H1 (cell line): ENCODE data around the gene EMD. TPM values are rescaled to one million over a fixed set of nuclear protein-coding genes. Genes with fewer than 3 reads are reported as not detected.

Source experiments
- CTCF ChIA-PET: fragments of 300-600 bp; sonication (Branson Sonifier 250); formaldehyde crosslinking; loops from one replicate; lab custom pipeline; 2021; ENCODE audit not compliant: partially characterized antibody; lab: Charles Lee
- POLR2A ChIA-PET: fragments of 300-600 bp; sonication (Branson Sonifier 250); formaldehyde crosslinking; loops from one replicate; lab custom pipeline; 2021; ENCODE audit warnings: inconsistent platforms; ENCODE audit not compliant: partially characterized antibody; lab: Charles Lee
- DNase-seq, 2 experiments: peaks; one replicate each; pipeline versions ENCODE4 v3.0.0 to v3.0.0-alpha.2; 2010 to 2022; ENCODE audit warnings: low spot score in 2 of 2, low read depth in 1 of 2, mixed read lengths in 1 of 2
- FAIRE-seq: peaks from 2 replicates; lab custom pipeline; 2011; peaks lifted over from hg19 to GRCh38; lab: Jason Lieb, UNC
- H2AFZ ChIP-seq: 2 replicates; pipeline ENCODE4 v1.8.1; 2012; ENCODE audit warnings: low read length, inconsistent platforms
- H2AK5ac ChIP-seq: 2 replicates; pipeline ENCODE4 v1.6.1; 2013; ENCODE audit warnings: low read depth, low read length
- H2BK120ac ChIP-seq: replicated peaks from 2 replicates; pipeline ENCODE3; 2013; ENCODE audit warnings: low read depth, low read length, inconsistent platforms
- H2BK12ac ChIP-seq: 2 replicates; pipeline ENCODE4 v1.6.1; 2013; ENCODE audit warnings: low read depth, low read length
- H2BK15ac ChIP-seq: 2 replicates; pipeline ENCODE4 v1.6.1; 2013; ENCODE audit warnings: low read length
- H2BK20ac ChIP-seq: 2 replicates; pipeline ENCODE4 v1.6.1; 2013; ENCODE audit warnings: low read length
- H2BK5ac ChIP-seq: 2 replicates; pipeline ENCODE4 v1.6.1; 2013; ENCODE audit warnings: low read depth, low read length
- H3K14ac ChIP-seq: 2 replicates; pipeline ENCODE4 v1.6.1; 2013; ENCODE audit warnings: inconsistent platforms; ENCODE audit not compliant: insufficient read length
- H3K18ac ChIP-seq: 2 replicates; pipeline ENCODE4 v1.6.1; 2013; ENCODE audit warnings: low read length; ENCODE audit errors: extremely low read depth
- H3K23ac ChIP-seq: 2 replicates; pipeline ENCODE4 v1.6.1; 2013; ENCODE audit warnings: inconsistent platforms; ENCODE audit not compliant: insufficient read length
- H3K23me2 ChIP-seq: 2 replicates; pipeline ENCODE4 v1.6.1; 2013; ENCODE audit warnings: low read depth, low read length
- H3K27ac ChIP-seq: 2 replicates; pipeline ENCODE4 v1.6.1; 2011; ENCODE audit warnings: low read depth, low read length, inconsistent platforms
- H3K27me3 ChIP-seq, 4 experiments: replicated peaks in 1 of 4; 1 replicate in 1 of 4; 2 replicates in 3 of 4; pipeline versions ENCODE4 v1.6.1 to v1.8.1; 2011 to 2013; ENCODE audit warnings: low read length in 3 of 4, mild to moderate bottlenecking in 3 of 4, inconsistent platforms in 2 of 4, mixed read lengths in 2 of 4, moderate library complexity in 1 of 4; ENCODE audit not compliant: control insufficient read depth in 3 of 4, insufficient read depth in 3 of 4; ENCODE audit errors: extremely low read depth in 1 of 4
- H3K36me3 ChIP-seq, 4 experiments: 2 replicates each; pipeline versions ENCODE4 v1.6.1 to v1.8.1; 2011 to 2013; ENCODE audit warnings: mild to moderate bottlenecking in 4 of 4, low read length in 3 of 4, moderate library complexity in 2 of 4, control low read depth in 1 of 4, inconsistent platforms in 1 of 4; ENCODE audit not compliant: insufficient read depth in 4 of 4, control insufficient read depth in 2 of 4
- H3K4ac ChIP-seq: replicated peaks from 2 replicates; pipeline ENCODE3; 2013; ENCODE audit warnings: low read length, low read depth, mixed read lengths, inconsistent platforms; ENCODE audit not compliant: insufficient read length
- H3K4me1 ChIP-seq, 4 experiments: replicated peaks in 1 of 4; 1 replicate in 1 of 4; 2 replicates in 3 of 4; pipeline versions ENCODE4 v1.6.1 to v1.8.1; 2011 to 2013; ENCODE audit warnings: low read length in 3 of 4, inconsistent platforms in 2 of 4, mixed read lengths in 1 of 4; ENCODE audit not compliant: insufficient read depth in 4 of 4, control insufficient read depth in 3 of 4
- H3K4me2 ChIP-seq, 2 experiments: 2 replicates each; pipeline versions ENCODE4 v1.6.1 to v1.8.1; 2011 to 2013; ENCODE audit warnings: low read depth in 2 of 2, low read length in 2 of 2, control low read depth in 1 of 2, inconsistent platforms in 1 of 2, mild to moderate bottlenecking in 1 of 2; ENCODE audit not compliant: insufficient read depth in 1 of 2
- H3K4me3 ChIP-seq, 4 experiments: fragments of 200-600, 300-600 bp in 1 of 4; sonication (generic), shearing (Covaris generic), sonication (Bioruptor Twin) in 1 of 4; 2 replicates each; pipeline versions ENCODE4 v1.5.1 to v1.8.1; 2011 to 2016; ENCODE audit warnings: low read length in 4 of 4, low read depth in 3 of 4, control low read depth in 2 of 4, inconsistent platforms in 2 of 4, mild to moderate bottlenecking in 2 of 4, mixed read lengths in 1 of 4, moderate library complexity in 1 of 4; ENCODE audit not compliant: insufficient read depth in 2 of 4; ENCODE audit errors: extremely low read depth in 1 of 4
- H3K56ac ChIP-seq: replicated peaks from 2 replicates; pipeline ENCODE3; 2013; ENCODE audit warnings: low read depth, mild to moderate bottlenecking, mixed read lengths, low read length, inconsistent platforms; ENCODE audit not compliant: insufficient read length
- H3K79me1 ChIP-seq: 2 replicates; pipeline ENCODE4 v1.6.1; 2013; ENCODE audit warnings: low read depth, low read length, control low read depth
- H3K79me2 ChIP-seq, 2 experiments: 2 replicates each; pipeline versions ENCODE4 v1.6.1 to v1.8.1; 2012 to 2013; ENCODE audit warnings: low read length in 2 of 2, mild to moderate bottlenecking in 2 of 2, inconsistent platforms in 1 of 2; ENCODE audit not compliant: insufficient read depth in 2 of 2, control insufficient read depth in 1 of 2
- H3K9ac ChIP-seq, 4 experiments: replicated peaks in 1 of 4; 1 replicate in 1 of 4; 2 replicates in 3 of 4; pipeline versions ENCODE4 v1.6.1 to v1.8.1; 2011 to 2013; ENCODE audit warnings: low read depth in 3 of 4, low read length in 3 of 4, control low read depth in 2 of 4, mild to moderate bottlenecking in 2 of 4, moderate library complexity in 2 of 4, inconsistent platforms in 1 of 4; ENCODE audit errors: extremely low read depth in 1 of 4
- H3K9me3 ChIP-seq, 2 experiments: 2 replicates each; pipeline versions ENCODE4 v1.6.1 to v1.8.1; 2012 to 2013; ENCODE audit warnings: mild to moderate bottlenecking in 2 of 2, moderate library complexity in 2 of 2, control low read depth in 1 of 2, inconsistent platforms in 1 of 2, low read depth in 1 of 2, low read length in 1 of 2, mixed read lengths in 1 of 2; ENCODE audit not compliant: insufficient read depth in 2 of 2
- H4K20me1 ChIP-seq, 2 experiments: replicated peaks in 1 of 2; 2 replicates each; pipeline versions ENCODE3 to v1.8.1; 2011 to 2013; ENCODE audit warnings: inconsistent platforms in 2 of 2, low read length in 2 of 2, mild to moderate bottlenecking in 1 of 2; ENCODE audit not compliant: insufficient read depth in 2 of 2, control insufficient read depth in 1 of 2
- H4K5ac ChIP-seq: 2 replicates; pipeline ENCODE4 v1.6.1; 2013; ENCODE audit warnings: low read length, low read depth, mixed read lengths, inconsistent platforms; ENCODE audit not compliant: insufficient read length
- H4K8ac ChIP-seq: 2 replicates; pipeline ENCODE4 v1.8.0; 2013; ENCODE audit warnings: mild to moderate bottlenecking, moderate library complexity, low read length, inconsistent platforms; ENCODE audit not compliant: insufficient read depth; ENCODE audit errors: extremely low read depth
- H4K91ac ChIP-seq: replicated peaks from 2 replicates; pipeline ENCODE3; 2013; ENCODE audit warnings: low read length, mixed read lengths, inconsistent platforms; ENCODE audit not compliant: insufficient read length
- BCL11A ChIP-seq, 2 experiments: IDR thresholded peaks; one replicate each; pipeline ENCODE4 v1.6.1; 2011; ENCODE audit warnings: low read depth in 2 of 2, low read length in 2 of 2, mild to moderate bottlenecking in 2 of 2
- CBX8 ChIP-seq: fragments of 300-800, 300-1000 bp; sonication (generic); IDR thresholded peaks from 2 replicates; pipeline ENCODE4 v1.7.1; 2016; ENCODE audit warnings: low read depth, low read length, borderline replicate concordance
- KDM5A ChIP-seq: fragments of 200-600 bp; IDR thresholded peaks from 2 replicates; pipeline ENCODE4 v1.7.1; 2012; ENCODE audit warnings: mild to moderate bottlenecking, low read length, inconsistent platforms, mixed read lengths
- SIX5 ChIP-seq: IDR thresholded peaks from 2 replicates; pipeline ENCODE4 v1.6.1; 2011; ENCODE audit warnings: mild to moderate bottlenecking, low read depth, low read length
- WGBS, 2 experiments: shearing (Covaris generic) in 1 of 2; methylation state at CpG; one replicate each; pipeline versions ENCODE4 v1.1.6 to v1.1.7; 2013 to 2015; ENCODE audit warnings: low lambda C conversion rate in 2 of 2, mixed read lengths in 2 of 2, inconsistent platforms in 1 of 2, low coverage in 1 of 2, missing lambda C conversion rate in 1 of 2; ENCODE audit not compliant: insufficient replicate concordance in 2 of 2, insufficient coverage in 1 of 2, insufficient read length in 1 of 2; ENCODE audit errors: extremely low coverage in 1 of 2, missing lambda C conversion rate in 1 of 2; 5-methylcytosine and 5-hydroxymethylcytosine counted together
- polyA plus RNA-seq, 7 experiments: library from polyadenylated mRNA; depleted of rRNA in 3 of 7; stranded (reverse) in 5 of 7; unstranded in 2 of 7; fragments of >200 nt in 5 of 7; fragments of 200-250 nt in 2 of 7; gene quantifications; 1 replicate in 5 of 7; 2 replicates in 1 of 7; 4 replicates in 1 of 7; pipeline versions ENCODE4 v1.2.1 to v1.2.3, GENCODE V29; 2011 to 2013; ENCODE audit warnings: missing spikeins in 2 of 7, mixed read lengths in 2 of 7
- total RNA-seq: library from RNA; stranded (reverse); fragmentation: NEBNext Ultra II Directional; extraction: Animal tissue kit (Norgen Biotek cat#: 25700); gene quantifications from 2 replicates; pipeline ENCODE4 v1.2.1, GENCODE V29; 2021

EMD gene
- total and polyA plus RNA-seq, 2 of the 8 experiments (the other 6 are each of a cell fraction or from before 2014, with no cell fraction given): 45.5 to 109 TPM

DNA sequence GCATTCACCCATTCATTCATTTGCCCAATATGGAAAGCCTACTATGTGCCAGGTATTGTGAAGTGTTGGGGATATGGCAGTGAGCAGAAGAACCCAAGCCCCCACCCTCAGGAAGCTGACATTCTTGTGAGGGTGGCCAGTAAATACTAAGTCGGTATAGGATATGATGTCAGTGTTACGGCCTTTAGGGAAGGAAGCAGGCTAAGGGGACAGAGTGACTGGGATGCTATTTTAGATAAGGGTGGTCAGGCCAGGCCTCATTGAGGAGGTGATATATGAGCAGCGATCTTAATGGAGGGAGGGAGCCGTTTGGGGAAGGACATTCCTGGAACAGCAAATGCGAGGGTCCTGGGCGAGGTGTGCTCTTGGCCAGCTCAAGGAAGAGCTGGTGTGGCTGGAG, 51.4 kb downstream of the EMD start:
- 80% methylated on average over 6 of the region's 6 CpGs; no CpG with 5 or more reads in 1 of the 2 experiments for WGBS, 2 experiments
- Histone ChIP-seq H3K4ac (no peak overlapping the region), H4K20me1 (peaks cover 0 to 4% of the 10 kb centered on the region in 2 experiments), H3K56ac (no peak overlapping the region), H4K91ac (no peak overlapping the region), H2BK20ac (no peak overlapping the region), H3K23me2 (peaks cover 4% of the 10 kb centered on the region; the same call in 1 of the 2 replicates), H3K79me1 (no peaks in the 10 kb centered on the region), H3K9ac (no peak overlapping the region), H3K18ac (no peak overlapping the region), H3K14ac (no peak overlapping the region), H2AK5ac (no peak overlapping the region), H3K4me2 (no peak overlapping the region; a peak in 1 of 4 replicates), H2BK120ac (no peak overlapping the region), H3K36me3 (peaks cover 0 to 11% (median 7%) of the 10 kb centered on the region in 4 experiments; a peak in 5 of 8 replicates), H3K23ac (no peak overlapping the region), H3K79me2 (peaks cover 3 to 9% of the 10 kb centered on the region in 2 experiments; a peak in 2 of 4 replicates), H4K8ac (no peak overlapping the region), H2BK12ac (no peak overlapping the region), H3K4me1 (no peaks in the 10 kb centered on the region), H4K5ac (no peak overlapping the region), H3K9me3 (no peaks in the 10 kb centered on the region), H3K27me3 (no peaks in the 10 kb centered on the region), H2BK15ac (no peak overlapping the region), H3K27ac (no peak overlapping the region), H2BK5ac (no peak overlapping the region), H3K4me3 (no peak overlapping the region), H2AFZ (no peak overlapping the region)
- ChIA-PET POLR2A (interaction anchor here (0.9 to 2.0 kb wide), 3 partner anchors 16 to 33 kb away, joined by 3 to 7 read pairs (median 4); partner anchors contain the start of genes DNASE1L1 and RPL10), CTCF (interaction anchor here (0.6 to 1.9 kb wide), 6 partner anchors 9 to 76 kb away, joined by 3 to 7 read pairs (median 4); no protein-coding TSS in a partner anchor)
- TF ChIP-seq BCL11A (IDR thresholded peaks at IDR 0.05; ENCODE audit: low read depth in 2 of 2, low read length in 2 of 2) (no peak), KDM5A (no peak), CBX8 (no peak), SIX5 (no peak)
- no peak for FAIRE-seq
- DNase-seq: no peak
